22Rv1 (cell line): ENCODE data around the gene AUTS2.

ENCODE experiments used
- CTCF ChIP-seq: fragments of 450-650 bp; IDR thresholded peaks from 2 replicates; pipeline ENCODE4 v1.5.1; 2017; ENCODE audit warnings: mild to moderate bottlenecking
- ZFX ChIP-seq: fragments of 450-650 bp; IDR thresholded peaks from 2 replicates; pipeline ENCODE4 v1.6.1; 2017; ENCODE audit warnings: antibody characterized with exemption, borderline replicate concordance

GRCh38 chr7:69871213-69871885, 273.1 kb downstream of the AUTS2 start:
- TF ChIP-seq CTCF: no peak
- no peak for TF ChIP-seq ZFX
